Fibroblast of pulmonary artery (primary cell): ENCODE data around the gene C9orf57.

ENCODE experiments used
- DNase-seq: peaks from one replicate; pipeline ENCODE4 v3.0.0-alpha.2; 2010; ENCODE audit warnings: low read depth
- H3K4me3 ChIP-seq: replicated peaks from 2 replicates; pipeline ENCODE4 v1.5.1; 2011; ENCODE audit warnings: low read depth, mild to moderate bottlenecking, control low read depth, low read length, moderate library complexity
- CTCF ChIP-seq: IDR thresholded peaks from 2 replicates; pipeline ENCODE4 v1.5.1; 2011; ENCODE audit warnings: mild to moderate bottlenecking, control low read depth, low read length, inconsistent platforms; ENCODE audit errors: missing control alignments

The C9orf57 gene

GRCh38 chr9:72052122-72052521 is 8.3 kb downstream of the C9orf57 start:
- no peak for TF ChIP-seq CTCF
- no peak for DNase-seq
- H3K4me3 ChIP-seq: no peak overlapping the region

- no peak overlapping the region for H3K4me3 ChIP-seq
- TF ChIP-seq CTCF: no peak
- no peak for DNase-seq
Observed at GRCh38 chr9:72048850-72049249, 11.6 kb downstream of the C9orf57 start.

GRCh38 chr9:72046630-72047456 is 13.6 kb downstream of the C9orf57 start:
- no peak for TF ChIP-seq CTCF
- H3K4me3 ChIP-seq: no peak overlapping the region
- DNase-seq: no peak

GRCh38 chr9:72044095-72044494 is 16.3 kb downstream of the C9orf57 start:
- TF ChIP-seq CTCF: no peak
- no peak for DNase-seq
- no peak overlapping the region for H3K4me3 ChIP-seq

- no peak for DNase-seq
- TF ChIP-seq CTCF: no peak
- H3K4me3 ChIP-seq: no peak overlapping the region
Observed at GRCh38 chr9:72043576-72043975, 16.8 kb downstream of the C9orf57 start.

GRCh38 chr9:72042928-72043327 is 17.5 kb downstream of the C9orf57 start:
- DNase-seq: no peak
- H3K4me3 ChIP-seq: no peak overlapping the region
- TF ChIP-seq CTCF: no peak

GRCh38 chr9:72041775-72042194 is 18.6 kb downstream of the C9orf57 start:
- TF ChIP-seq CTCF: no peak
- no peak overlapping the region for H3K4me3 ChIP-seq
- DNase-seq: peak; percentile 83
